ENCODE data around the gene RNF187.

The RNF187 gene

DNA sequence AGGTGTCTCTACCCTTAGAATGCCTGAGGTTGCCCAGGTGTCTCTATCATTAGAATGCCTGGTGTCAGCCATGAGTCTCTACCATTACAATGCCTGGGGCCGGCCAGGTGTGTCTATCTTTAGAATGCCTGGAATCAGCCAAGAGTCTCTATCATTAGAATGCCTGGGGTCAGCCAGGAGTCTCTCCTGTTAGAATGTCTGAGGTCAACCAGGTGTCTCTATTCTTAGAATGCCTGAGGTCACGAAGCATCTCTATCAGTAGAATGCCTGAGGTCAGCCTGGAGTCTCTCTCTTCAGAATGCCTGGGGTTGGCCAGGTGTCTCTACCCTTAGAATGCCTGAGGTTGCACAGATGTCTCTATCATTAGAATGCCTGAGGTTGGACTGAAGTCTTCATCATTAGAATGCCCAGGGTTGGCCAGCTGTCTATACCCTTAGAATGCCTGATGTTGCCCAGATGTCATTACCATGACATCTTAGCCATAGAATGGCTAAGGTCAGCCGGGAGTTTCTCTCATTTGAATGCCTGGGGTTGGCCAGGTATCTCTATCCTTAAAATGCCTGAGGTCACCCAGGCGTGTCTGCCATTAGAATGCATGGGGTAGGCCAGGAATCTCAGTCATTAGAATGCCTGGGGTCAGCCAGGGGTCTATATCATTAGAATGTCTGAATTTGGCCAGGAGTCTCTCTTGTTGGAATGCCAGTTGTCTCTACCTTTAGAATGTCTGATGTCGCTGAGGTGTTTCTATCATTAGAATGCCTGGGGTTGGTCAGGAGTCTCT lies 44.0 kb downstream of the RNF187 start:
- Histone ChIP-seq H3K36me3 (ENCODE audit: control insufficient read depth, insufficient read depth, low read length) (no peaks in the 10 kb centered on the region), H3K27me3 (ENCODE audit: control insufficient read depth, insufficient read depth, low read length) (peaks cover 68% of the 10 kb centered on the region), H3K27ac (ENCODE audit: low read length) (no peak overlapping the region), H3K4me1 (ENCODE audit: control insufficient read depth, insufficient read depth, low read length) (no peaks in the 10 kb centered on the region), H3K9me3 (ENCODE audit: control insufficient read depth, insufficient read depth, low read length) (no peaks in the 10 kb centered on the region; the same call in 1 of the 2 replicates), H3K4me3 (ENCODE audit: low read length) (no peak overlapping the region)
- WGBS (ENCODE audit: insufficient coverage, insufficient read length): no CpG with 5 or more reads among the region's 5 CpGs
- DNase-seq (ENCODE audit: low read depth, low spot score): no peak

DNA sequence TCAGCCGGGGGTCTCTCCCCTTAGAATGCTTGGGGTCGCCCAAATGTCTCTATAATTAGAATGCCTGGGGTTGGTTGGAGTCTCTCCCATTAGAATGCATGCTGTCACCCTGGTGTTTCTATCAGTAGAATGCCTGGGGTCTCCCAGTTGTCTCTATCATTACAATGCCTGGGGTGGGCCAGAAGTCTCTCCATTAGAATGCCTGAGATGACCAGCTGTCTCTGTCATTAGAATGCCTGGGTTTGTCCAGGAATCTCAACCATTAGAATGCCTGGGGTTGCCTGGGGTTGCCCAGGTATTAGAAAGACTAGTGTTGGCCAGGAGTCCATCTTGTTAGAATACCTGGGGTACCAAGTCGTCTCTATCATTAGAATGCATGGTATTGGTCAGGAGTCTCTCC lies 51.6 kb downstream of the RNF187 start:
- Histone ChIP-seq H3K4me3 (ENCODE audit: low read length) (no peak overlapping the region), H3K9me3 (ENCODE audit: control insufficient read depth, insufficient read depth, low read length) (peaks cover 6% of the 10 kb centered on the region), H3K27ac (ENCODE audit: low read length) (no peak overlapping the region), H3K36me3 (ENCODE audit: control insufficient read depth, insufficient read depth, low read length) (no peaks in the 10 kb centered on the region), H3K27me3 (ENCODE audit: control insufficient read depth, insufficient read depth, low read length) (peaks cover 86% of the 10 kb centered on the region), H3K4me1 (ENCODE audit: control insufficient read depth, insufficient read depth, low read length) (no peaks in the 10 kb centered on the region)
- DNase-seq (ENCODE audit: low read depth, low spot score): no peak
- no CpG with 5 or more reads among the region's 3 CpGs for WGBS (ENCODE audit: insufficient coverage, insufficient read length)

DNA sequence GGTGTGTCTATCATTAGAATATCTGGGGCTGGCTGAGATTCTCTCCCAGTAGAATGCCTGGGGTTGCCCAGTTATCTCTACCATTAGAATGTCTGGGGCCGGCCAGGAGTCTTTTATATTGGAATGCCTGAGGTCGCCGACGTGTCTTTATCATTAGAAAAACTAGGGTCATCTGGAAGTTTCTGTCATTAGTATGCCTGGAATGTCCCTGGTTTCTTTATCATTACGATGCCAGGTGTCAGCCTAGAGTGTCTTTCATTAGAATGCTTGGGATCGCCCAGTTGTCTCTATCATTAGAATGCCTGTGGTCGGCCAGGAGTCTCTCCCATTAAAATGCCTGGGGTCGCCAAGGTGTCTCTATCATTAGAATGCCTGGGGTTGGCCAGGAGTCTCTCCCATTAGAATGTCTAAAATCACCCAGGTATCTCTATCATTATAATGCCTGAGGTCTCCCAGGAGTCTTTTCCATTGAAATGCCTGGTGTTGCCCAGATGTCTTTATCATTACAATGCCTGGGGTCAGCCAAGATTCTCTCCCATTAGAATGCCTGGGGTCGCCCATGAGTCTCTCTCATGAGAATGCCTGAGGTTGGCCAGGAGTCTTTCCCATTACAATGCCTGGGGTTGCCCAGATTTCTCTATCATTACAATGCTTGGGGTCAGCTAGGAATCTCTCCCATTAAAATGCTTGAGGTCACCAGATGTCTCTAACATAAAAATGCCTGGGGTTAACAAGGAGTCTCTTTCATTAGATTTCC lies 53.2 kb downstream of the RNF187 start:
- H3K4me3 ChIP-seq (ENCODE audit: low read length): no peak overlapping the region
- WGBS (ENCODE audit: insufficient coverage, insufficient read length): no CpG with 5 or more reads among the region's 9 CpGs
- DNase-seq (ENCODE audit: low read depth, low spot score): no peak
- no peaks in the 10 kb centered on the region for H3K4me1 ChIP-seq (ENCODE audit: control insufficient read depth, insufficient read depth, low read length)
- H3K27me3 ChIP-seq (ENCODE audit: control insufficient read depth, insufficient read depth, low read length): peaks cover 88% of the 10 kb centered on the region
- H3K36me3 ChIP-seq (ENCODE audit: control insufficient read depth, insufficient read depth, low read length): no peaks in the 10 kb centered on the region
- H3K9me3 ChIP-seq (ENCODE audit: control insufficient read depth, insufficient read depth, low read length): peaks cover 6% of the 10 kb centered on the region
- H3K27ac ChIP-seq (ENCODE audit: low read length): no peak overlapping the region

DNA sequence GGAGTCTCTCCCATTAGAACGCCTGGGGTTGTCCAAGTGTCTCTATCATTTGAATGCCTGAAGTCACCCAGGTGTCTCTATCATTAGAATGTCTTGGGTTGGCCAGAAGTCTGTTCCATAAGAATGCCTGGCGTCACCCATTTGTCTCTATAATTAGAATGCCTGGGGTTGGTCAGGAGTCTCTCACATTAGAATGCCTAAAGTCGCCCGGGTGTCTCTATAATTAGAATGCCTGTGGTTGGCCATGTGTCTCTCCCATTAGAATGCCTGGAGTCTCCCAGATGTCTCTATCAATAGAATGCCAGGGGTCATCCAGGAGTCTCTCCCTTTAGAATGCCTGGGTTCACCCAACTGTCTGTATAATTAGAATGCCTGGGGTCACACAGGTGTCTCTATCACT lies 54.5 kb downstream of the RNF187 start:
- Histone ChIP-seq H3K27me3 (ENCODE audit: control insufficient read depth, insufficient read depth, low read length) (peaks cover 89% of the 10 kb centered on the region), H3K4me1 (ENCODE audit: control insufficient read depth, insufficient read depth, low read length) (no peaks in the 10 kb centered on the region), H3K27ac (ENCODE audit: low read length) (no peak overlapping the region), H3K4me3 (ENCODE audit: low read length) (no peak overlapping the region), H3K9me3 (ENCODE audit: control insufficient read depth, insufficient read depth, low read length) (peaks cover 6% of the 10 kb centered on the region), H3K36me3 (ENCODE audit: control insufficient read depth, insufficient read depth, low read length) (no peaks in the 10 kb centered on the region)
- WGBS (ENCODE audit: insufficient coverage, insufficient read length): no CpG with 5 or more reads among the region's 4 CpGs
- DNase-seq (ENCODE audit: low read depth, low spot score): no peak

DNA sequence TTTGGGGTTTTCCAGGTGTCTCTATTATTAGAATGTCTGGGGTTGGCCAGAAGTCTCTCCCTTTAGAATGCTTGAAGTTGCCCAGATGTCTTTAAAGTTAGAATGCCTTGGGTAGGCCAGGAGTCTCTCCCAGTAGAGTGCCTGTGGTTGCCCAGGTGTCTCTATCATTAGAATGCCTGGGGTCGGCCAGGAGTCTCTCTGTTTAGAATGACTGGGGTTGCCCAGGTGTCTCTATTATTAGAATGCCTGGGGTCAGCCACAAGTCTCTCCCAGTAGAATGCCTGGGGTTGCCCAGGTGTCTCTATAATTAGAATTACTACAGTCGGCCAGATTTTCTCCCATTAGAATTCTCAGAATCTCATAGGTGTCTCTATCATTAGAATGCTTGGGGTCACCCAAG lies 55.2 kb downstream of the RNF187 start:
- H3K4me3 ChIP-seq (ENCODE audit: low read length): no peak overlapping the region
- H3K4me1 ChIP-seq (ENCODE audit: control insufficient read depth, insufficient read depth, low read length): no peaks in the 10 kb centered on the region
- no peaks in the 10 kb centered on the region for H3K36me3 ChIP-seq (ENCODE audit: control insufficient read depth, insufficient read depth, low read length)
- H3K27me3 ChIP-seq (ENCODE audit: control insufficient read depth, insufficient read depth, low read length): peaks cover 89% of the 10 kb centered on the region
- no peak for DNase-seq (ENCODE audit: low read depth, low spot score)
- H3K9me3 ChIP-seq (ENCODE audit: control insufficient read depth, insufficient read depth, low read length): peaks cover 3% of the 10 kb centered on the region
- WGBS (ENCODE audit: insufficient coverage, insufficient read length): no CpG with 5 or more reads among the region's 2 CpGs
- H3K27ac ChIP-seq (ENCODE audit: low read length): no peak overlapping the region

DNA sequence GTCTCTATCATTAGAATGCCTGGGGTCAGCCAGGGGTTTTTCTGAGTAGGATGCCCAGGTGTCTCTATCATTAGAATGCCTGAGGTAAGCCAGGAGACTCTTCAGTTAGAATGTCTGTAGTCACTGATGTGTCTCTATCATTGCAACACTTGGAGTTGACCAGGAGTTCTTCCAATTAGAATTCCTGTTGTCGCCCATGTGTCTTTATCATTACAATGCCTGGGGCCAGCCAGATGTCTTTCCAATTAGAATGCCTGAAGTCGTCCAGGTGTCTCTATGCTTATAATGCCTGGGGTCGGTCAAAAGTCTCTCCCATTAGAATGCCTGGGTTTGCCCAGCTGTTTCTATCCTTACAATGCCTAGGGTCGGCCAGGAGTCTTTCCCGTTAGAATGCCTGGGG lies 55.8 kb downstream of the RNF187 start:
- no peaks in the 10 kb centered on the region for H3K36me3 ChIP-seq (ENCODE audit: control insufficient read depth, insufficient read depth, low read length)
- no peaks in the 10 kb centered on the region; the same call in 1 of the 2 replicates for H3K9me3 ChIP-seq (ENCODE audit: control insufficient read depth, insufficient read depth, low read length)
- H3K4me1 ChIP-seq (ENCODE audit: control insufficient read depth, insufficient read depth, low read length): no peaks in the 10 kb centered on the region
- DNase-seq (ENCODE audit: low read depth, low spot score): no peak
- H3K4me3 ChIP-seq (ENCODE audit: low read length): no peak overlapping the region
- H3K27ac ChIP-seq (ENCODE audit: low read length): no peak overlapping the region
- no CpG with 5 or more reads among the region's 5 CpGs for WGBS (ENCODE audit: insufficient coverage, insufficient read length)
- H3K27me3 ChIP-seq (ENCODE audit: control insufficient read depth, insufficient read depth, low read length): peaks cover 83% of the 10 kb centered on the region

DNA sequence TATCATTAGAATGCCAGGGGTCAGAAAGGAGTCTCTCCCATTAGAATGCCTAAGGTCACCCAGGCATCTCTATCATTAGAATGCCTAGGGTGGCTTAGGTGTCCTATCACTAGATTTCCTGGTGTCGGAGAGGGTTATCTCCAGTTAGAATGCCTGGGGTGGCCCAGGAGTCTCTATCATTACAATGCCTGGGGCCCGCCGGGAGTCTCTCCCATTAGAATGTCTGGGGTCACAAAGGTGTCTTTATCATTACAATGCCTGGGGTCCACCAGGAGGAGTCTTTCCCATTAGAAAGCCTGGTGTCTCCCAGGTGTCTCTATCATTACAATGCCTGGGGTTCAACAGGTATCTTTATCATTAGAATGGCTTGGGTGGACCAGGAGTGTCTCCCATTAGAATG lies 56.2 kb downstream of the RNF187 start:
- Histone ChIP-seq H3K27me3 (ENCODE audit: control insufficient read depth, insufficient read depth, low read length) (peaks cover 80% of the 10 kb centered on the region), H3K27ac (ENCODE audit: low read length) (no peak overlapping the region), H3K4me1 (ENCODE audit: control insufficient read depth, insufficient read depth, low read length) (no peaks in the 10 kb centered on the region), H3K36me3 (ENCODE audit: control insufficient read depth, insufficient read depth, low read length) (no peaks in the 10 kb centered on the region), H3K9me3 (ENCODE audit: control insufficient read depth, insufficient read depth, low read length) (no peaks in the 10 kb centered on the region; the same call in 1 of the 2 replicates), H3K4me3 (ENCODE audit: low read length) (no peak overlapping the region)
- WGBS (ENCODE audit: insufficient coverage, insufficient read length): no CpG with 5 or more reads among the region's 3 CpGs
- no peak for DNase-seq (ENCODE audit: low read depth, low spot score)

DNA sequence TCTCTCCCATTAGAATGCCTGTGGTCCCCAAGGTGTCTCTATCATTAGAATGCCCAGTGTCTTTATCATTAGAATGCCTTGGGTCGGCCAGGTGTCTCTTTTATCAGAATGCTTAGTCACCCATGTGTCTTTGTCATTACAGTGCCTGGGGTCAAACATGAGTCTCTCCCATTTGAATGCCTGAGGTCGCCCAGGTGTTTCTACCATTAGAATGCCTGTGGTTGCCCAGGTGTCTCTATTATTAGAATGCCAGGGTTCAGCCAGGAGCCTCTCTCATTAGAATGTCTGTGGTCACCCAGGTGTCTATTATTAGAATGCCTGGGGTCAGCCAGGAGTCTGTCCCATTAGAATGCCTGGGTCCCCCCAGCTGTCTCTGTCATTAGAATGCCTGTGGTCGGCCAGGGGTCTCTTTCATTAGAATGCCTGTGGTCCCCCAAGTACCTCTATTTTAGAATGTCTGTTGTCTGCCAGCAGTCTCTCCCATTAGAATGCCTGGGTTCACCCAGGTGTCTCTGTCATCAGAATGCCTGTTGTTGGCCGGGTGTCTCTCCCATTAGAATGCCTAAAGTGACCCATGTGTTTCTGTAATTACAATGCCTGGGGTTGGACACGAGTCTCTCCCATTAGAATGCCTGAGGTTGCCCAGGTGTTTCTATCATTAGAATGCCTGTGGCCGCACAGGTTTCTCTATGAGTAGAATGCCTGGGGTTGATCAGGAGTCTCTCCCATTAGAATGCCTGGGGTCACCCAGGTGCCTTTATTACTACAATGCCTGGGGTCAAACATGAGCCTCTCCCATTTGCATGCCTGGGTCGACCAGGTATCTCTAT lies 57.1 kb downstream of the RNF187 start:
- DNase-seq (ENCODE audit: low read depth, low spot score): no peak
- peaks cover 73% of the 10 kb centered on the region for H3K27me3 ChIP-seq (ENCODE audit: control insufficient read depth, insufficient read depth, low read length)
- WGBS (ENCODE audit: insufficient coverage, insufficient read length): no CpG with 5 or more reads among the region's 7 CpGs

DNA sequence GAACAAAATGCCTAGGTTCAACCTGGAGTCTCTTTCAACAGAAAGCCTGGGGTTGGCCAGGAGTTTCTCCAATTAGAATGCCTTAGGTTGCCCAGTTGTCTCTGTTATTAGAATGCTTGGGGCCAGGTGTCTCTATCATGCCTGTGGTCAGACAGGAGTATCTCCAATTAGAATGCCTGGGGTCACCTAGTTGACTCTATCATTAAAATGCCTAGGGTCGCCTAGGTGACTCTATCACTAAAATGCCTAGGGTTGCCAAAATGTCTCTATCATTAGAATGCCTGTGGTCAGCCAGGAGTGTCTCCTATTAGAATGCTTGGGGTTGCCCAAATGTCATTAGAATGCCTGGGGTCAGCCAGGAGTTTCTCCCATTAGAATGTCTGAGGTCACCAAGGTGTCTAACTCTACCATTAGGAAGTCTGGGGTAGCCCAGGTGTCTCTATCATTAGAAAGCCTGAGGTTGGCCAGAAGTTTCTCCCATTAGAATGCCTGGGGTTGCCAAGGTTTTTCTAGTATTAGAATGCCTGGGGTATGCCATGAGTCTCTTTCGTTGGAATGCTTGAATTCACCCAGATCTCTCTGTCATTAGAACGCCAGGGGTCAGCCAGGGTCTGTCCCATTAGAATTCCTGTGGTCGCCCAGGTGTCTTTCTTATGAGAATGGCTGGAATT lies 57.9 kb downstream of the RNF187 start:
- H3K27ac ChIP-seq (ENCODE audit: low read length): no peak overlapping the region
- no peaks in the 10 kb centered on the region; the same call in 1 of the 2 replicates for H3K9me3 ChIP-seq (ENCODE audit: control insufficient read depth, insufficient read depth, low read length)
- H3K36me3 ChIP-seq (ENCODE audit: control insufficient read depth, insufficient read depth, low read length): no peaks in the 10 kb centered on the region
- peaks cover 72% of the 10 kb centered on the region for H3K27me3 ChIP-seq (ENCODE audit: control insufficient read depth, insufficient read depth, low read length)
- no peak overlapping the region for H3K4me3 ChIP-seq (ENCODE audit: low read length)
- WGBS (ENCODE audit: insufficient coverage, insufficient read length): no CpG with 5 or more reads among the region's 4 CpGs
- no peak for DNase-seq (ENCODE audit: low read depth, low spot score)
- H3K4me1 ChIP-seq (ENCODE audit: control insufficient read depth, insufficient read depth, low read length): no peaks in the 10 kb centered on the region

More for the DNA sequence above, 57.1 kb downstream of the RNF187 start:
- no peaks in the 10 kb centered on the region; the same call in 1 of the 2 replicates for H3K9me3 ChIP-seq (ENCODE audit: control insufficient read depth, insufficient read depth, low read length)
- no peaks in the 10 kb centered on the region for H3K36me3 ChIP-seq (ENCODE audit: control insufficient read depth, insufficient read depth, low read length)
- no peak overlapping the region for H3K4me3 ChIP-seq (ENCODE audit: low read length)
- H3K4me1 ChIP-seq (ENCODE audit: control insufficient read depth, insufficient read depth, low read length): no peaks in the 10 kb centered on the region
- H3K27ac ChIP-seq (ENCODE audit: low read length): no peak overlapping the region

Data from iPS DF 6.9 (cell line).